Neuronal stem cell (in vitro differentiated cells): ENCODE results near the gene CLASRP. TPM values are rescaled to one million over a fixed set of nuclear protein-coding genes. Genes with fewer than 3 reads are reported as not detected.

ENCODE experiments used
- DNase-seq: peaks from one replicate; pipeline ENCODE4 v3.0.0-alpha.2; 2013; ENCODE audit warnings: low spot score
- H2AFZ ChIP-seq: one replicate; pipeline ENCODE4 v1.6.1; 2013; ENCODE audit warnings: mild to moderate bottlenecking, low read length, inconsistent platforms
- H2AK5ac ChIP-seq: 2 replicates; pipeline ENCODE4 v1.6.1; 2013; ENCODE audit warnings: low read depth, mild to moderate bottlenecking, inconsistent platforms, low read length, moderate library complexity, mixed read lengths
- H2BK120ac ChIP-seq: 2 replicates; pipeline ENCODE4 v1.6.1; 2013; ENCODE audit warnings: low read depth, mild to moderate bottlenecking, inconsistent platforms, low read length, moderate library complexity, mixed read lengths
- H2BK12ac ChIP-seq: one replicate; pipeline ENCODE4 v1.6.1; 2013; ENCODE audit warnings: low read length, inconsistent platforms
- H2BK15ac ChIP-seq: 2 replicates; pipeline ENCODE4 v1.6.1; 2013; ENCODE audit warnings: mild to moderate bottlenecking, low read length, inconsistent platforms, mixed read lengths
- H2BK5ac ChIP-seq: one replicate; pipeline ENCODE4 v1.6.1; 2013; ENCODE audit warnings: inconsistent platforms, mild to moderate bottlenecking, low read length, moderate library complexity
- H3K14ac ChIP-seq: one replicate; pipeline ENCODE4 v1.6.1; 2013; ENCODE audit warnings: low read length, inconsistent platforms
- H3K18ac ChIP-seq: 2 replicates; pipeline ENCODE4 v1.6.1; 2013; ENCODE audit warnings: low read length, inconsistent platforms
- H3K23ac ChIP-seq: 2 replicates; pipeline ENCODE4 v1.6.1; 2013; ENCODE audit warnings: low read depth, mild to moderate bottlenecking, mixed read lengths, low read length, inconsistent platforms; ENCODE audit not compliant: poor library complexity
- H3K27ac ChIP-seq: replicated peaks from 3 replicates; pipeline ENCODE4 v1.5.1; 2013; ENCODE audit warnings: low read length, inconsistent platforms
- H3K27me3 ChIP-seq, 3 experiments: 2 replicates each; pipeline ENCODE4 v1.6.1; 2013; ENCODE audit warnings: low read length in 3 of 3, mild to moderate bottlenecking in 2 of 3, inconsistent platforms in 1 of 3, low read depth in 1 of 3, mixed read lengths in 1 of 3, moderate library complexity in 1 of 3; ENCODE audit not compliant: control insufficient read depth in 3 of 3, insufficient read depth in 3 of 3
- H3K36me3 ChIP-seq, 2 donors: replicated peaks in 1 of 2; 2 replicates each; pipeline ENCODE4 v1.6.1; 2013; ENCODE audit warnings: low read length in 2 of 2; ENCODE audit not compliant: control insufficient read depth in 2 of 2, insufficient read depth in 2 of 2
- H3K4ac ChIP-seq: 2 replicates; pipeline ENCODE4 v1.6.1; 2013; ENCODE audit warnings: inconsistent platforms, mild to moderate bottlenecking, low read length, moderate library complexity
- H3K4me1 ChIP-seq, 2 donors: 1 replicate in 1 of 2; 2 replicates in 1 of 2; pipeline ENCODE4 v1.6.1; 2013; ENCODE audit warnings: low read length in 2 of 2, low read depth in 1 of 2; ENCODE audit not compliant: control insufficient read depth in 2 of 2, insufficient read depth in 1 of 2
- H3K4me2 ChIP-seq: one replicate; pipeline ENCODE4 v1.6.1; 2013; ENCODE audit warnings: mild to moderate bottlenecking, low read length, inconsistent platforms; ENCODE audit not compliant: insufficient read depth, poor library complexity, severe bottlenecking
- H3K4me3 ChIP-seq, 2 donors: 2 replicates each; pipeline ENCODE4 v1.5.1; 2013; ENCODE audit warnings: low read length in 2 of 2, mild to moderate bottlenecking in 2 of 2, inconsistent platforms in 1 of 2, moderate library complexity in 1 of 2
- H3K79me1 ChIP-seq: one replicate; pipeline ENCODE4 v1.6.1; 2013; ENCODE audit warnings: low read depth, mild to moderate bottlenecking, inconsistent platforms, low read length, moderate library complexity
- H3K9ac ChIP-seq: one replicate; pipeline ENCODE4 v1.6.1; 2013; ENCODE audit warnings: mild to moderate bottlenecking, low read depth, low read length, inconsistent platforms; ENCODE audit not compliant: poor library complexity
- H3K9me3 ChIP-seq, 2 donors: replicated peaks in 1 of 2; 2 replicates each; pipeline versions ENCODE3 to v1.6.1; 2013; ENCODE audit warnings: low read length in 2 of 2, mild to moderate bottlenecking in 2 of 2, inconsistent platforms in 1 of 2, low read depth in 1 of 2, mixed read lengths in 1 of 2, moderate library complexity in 1 of 2; ENCODE audit not compliant: control insufficient read depth in 2 of 2, insufficient read depth in 1 of 2
- H4K8ac ChIP-seq: one replicate; pipeline ENCODE4 v1.6.1; 2013; ENCODE audit warnings: low read depth, mild to moderate bottlenecking, inconsistent platforms, low read length, moderate library complexity
- H4K91ac ChIP-seq: one replicate; pipeline ENCODE4 v1.6.1; 2013; ENCODE audit warnings: low read length, low read depth, mild to moderate bottlenecking, inconsistent platforms; ENCODE audit not compliant: poor library complexity
- WGBS, 2 donors: extraction: QIAGEN DNeasy Blood & Tissue Kit; methylation state at CpG; one replicate each; pipeline ENCODE4 v1.1.7; 2013; ENCODE audit warnings: missing lambda C conversion rate in 2 of 2, mixed read lengths in 1 of 2; ENCODE audit not compliant: insufficient read length in 2 of 2, insufficient replicate concordance in 1 of 2; ENCODE audit errors: extremely low coverage in 2 of 2; 5-methylcytosine and 5-hydroxymethylcytosine counted together
- polyA plus RNA-seq, 2 experiments: library from polyadenylated mRNA; stranded (reverse); fragments of 200-250 nt; gene quantifications; one replicate each; pipeline ENCODE4 v1.2.3, GENCODE V29; 2013

CLASRP gene, protein sequence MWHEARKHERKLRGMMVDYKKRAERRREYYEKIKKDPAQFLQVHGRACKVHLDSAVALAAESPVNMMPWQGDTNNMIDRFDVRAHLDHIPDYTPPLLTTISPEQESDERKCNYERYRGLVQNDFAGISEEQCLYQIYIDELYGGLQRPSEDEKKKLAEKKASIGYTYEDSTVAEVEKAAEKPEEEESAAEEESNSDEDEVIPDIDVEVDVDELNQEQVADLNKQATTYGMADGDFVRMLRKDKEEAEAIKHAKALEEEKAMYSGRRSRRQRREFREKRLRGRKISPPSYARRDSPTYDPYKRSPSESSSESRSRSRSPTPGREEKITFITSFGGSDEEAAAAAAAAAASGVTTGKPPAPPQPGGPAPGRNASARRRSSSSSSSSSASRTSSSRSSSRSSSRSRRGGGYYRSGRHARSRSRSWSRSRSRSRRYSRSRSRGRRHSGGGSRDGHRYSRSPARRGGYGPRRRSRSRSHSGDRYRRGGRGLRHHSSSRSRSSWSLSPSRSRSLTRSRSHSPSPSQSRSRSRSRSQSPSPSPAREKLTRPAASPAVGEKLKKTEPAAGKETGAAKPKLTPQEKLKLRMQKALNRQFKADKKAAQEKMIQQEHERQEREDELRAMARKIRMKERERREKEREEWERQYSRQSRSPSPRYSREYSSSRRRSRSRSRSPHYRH
- 37.0 TPM for polyA plus RNA-seq (2013, experiment 1 of 2)
- polyA plus RNA-seq (2013, experiment 2 of 2), result 35.8 TPM

DNA sequence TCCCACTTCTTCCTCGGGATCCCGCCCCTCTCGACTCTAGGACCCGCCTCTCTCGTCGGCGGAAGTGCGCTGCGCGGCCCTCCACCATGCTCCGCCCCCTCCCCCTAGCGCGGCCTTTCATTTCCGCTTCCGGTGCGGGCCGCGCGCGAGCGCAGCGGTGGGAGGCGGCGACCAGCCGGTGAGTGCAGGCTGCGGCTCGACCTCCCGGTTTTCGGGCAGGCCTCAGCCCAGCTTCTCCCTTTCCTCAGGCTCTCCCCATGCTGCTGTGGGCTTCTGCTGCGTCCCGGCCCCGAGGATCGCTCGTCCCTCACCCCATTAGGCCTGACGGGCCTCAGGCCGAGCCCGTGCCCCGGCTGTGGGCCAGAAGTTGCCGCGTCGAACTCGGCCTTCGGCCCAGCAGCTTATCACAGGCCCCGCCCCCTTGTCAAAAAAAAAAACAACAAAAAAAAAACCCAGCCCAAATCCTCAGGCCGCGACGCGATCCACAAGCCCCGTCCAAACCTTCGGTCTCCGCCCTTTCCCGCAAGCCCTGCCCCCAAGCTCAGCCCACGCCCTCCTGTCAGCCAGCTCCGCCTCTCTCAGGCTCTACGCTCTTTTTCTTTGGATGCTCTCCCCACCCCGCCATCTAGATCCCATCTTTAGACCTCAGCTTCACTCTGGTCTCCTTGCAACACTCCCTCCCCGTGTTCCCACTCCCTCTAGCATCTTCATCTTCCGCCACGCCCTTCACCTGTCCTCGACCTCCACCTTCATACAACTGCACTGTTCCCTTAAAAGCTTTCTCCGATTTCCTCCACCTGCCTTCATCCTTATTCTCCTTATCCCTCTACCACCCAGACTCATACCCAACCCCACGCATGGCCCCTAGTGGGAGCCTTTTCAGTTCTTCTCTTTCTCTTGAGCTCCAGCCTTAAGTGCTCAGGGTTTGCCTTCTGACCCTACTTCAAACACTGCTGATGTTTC lies at the start of gene CLASRP:
Gene CLASRP, plus strand, starts transcription at position 115 of the 963 bp plus-strand sequence. CDS start 1,168 bp downstream, outside the sequence.
- Histone ChIP-seq H3K4ac (no peak within 1 kb of the TSS), H3K4me2 (peak within 1 kb of the TSS; percentile 75), H2BK120ac (no peak within 1 kb of the TSS), H3K27ac (peak within 1 kb of the TSS; percentile 85), H3K9ac (peak within 1 kb of the TSS; percentile 98), H3K36me3 (peaks cover 29 to 44% of the 10 kb centered on the region in 2 donors), H3K18ac (peak within 1 kb of the TSS; percentile 99), H3K14ac (no peak within 1 kb of the TSS), H2BK12ac (no peak within 1 kb of the TSS), H3K4me3 (peak within 1 kb of the TSS; percentile 90 to 91), H4K91ac (no peak within 1 kb of the TSS), H2AFZ (peak within 1 kb of the TSS; percentile 93), H2BK15ac (no peak within 1 kb of the TSS), H2AK5ac (peak within 1 kb of the TSS; percentile 68), H2BK5ac (peak within 1 kb of the TSS; percentile 83), H3K4me1 (peaks cover 8 to 11% of the 10 kb centered on the region in 2 donors), H4K8ac (peak within 1 kb of the TSS; percentile 92), H3K27me3 (no peaks in the 10 kb centered on the region), H3K23ac (peak within 1 kb of the TSS; percentile 98), H3K9me3 (peaks cover 0 to 1% of the 10 kb centered on the region in 2 donors), H3K79me1 (peaks cover 15% of the 10 kb centered on the region)
- no CpG with 5 or more reads among the region's 62 CpGs for WGBS, 2 donors
- peak; percentile 80 for DNase-seq

DNA sequence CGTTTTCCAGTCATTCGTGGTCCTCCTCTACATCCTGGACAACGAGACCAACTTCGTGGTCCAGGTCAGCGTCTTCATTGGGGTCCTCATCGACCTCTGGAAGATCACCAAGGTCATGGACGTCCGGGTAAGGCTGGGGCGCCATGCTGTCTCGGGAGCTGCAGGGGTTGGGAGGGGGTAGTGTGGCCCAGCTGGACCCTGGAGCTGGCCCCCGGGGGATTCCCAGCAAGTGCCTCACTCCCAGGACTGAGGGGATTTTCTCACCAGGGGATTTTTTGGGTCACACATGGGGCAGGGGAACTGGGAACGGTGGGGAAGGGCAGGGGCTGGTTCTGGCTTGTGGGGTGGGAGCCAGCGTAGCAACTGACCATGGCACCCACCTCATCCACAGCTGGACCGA lies 48.4 kb upstream of the CLASRP start:
- Histone ChIP-seq H3K4ac (no peak overlapping the region), H3K18ac (no peak overlapping the region), H2AFZ (no peak overlapping the region), H3K4me3 (no peak overlapping the region), H3K4me2 (no peak overlapping the region), H3K36me3 (peaks cover 23 to 80% of the 10 kb centered on the region in 2 donors), H3K9ac (no peak overlapping the region), H3K4me1 (no peaks in the 10 kb centered on the region), H2BK12ac (no peak overlapping the region), H2BK5ac (no peak overlapping the region), H3K14ac (no peak overlapping the region), H3K79me1 (peaks cover 2% of the 10 kb centered on the region), H2BK15ac (no peak overlapping the region), H3K27ac (no peak overlapping the region), H3K27me3 (no peaks in the 10 kb centered on the region), H4K91ac (no peak overlapping the region), H2BK120ac (no peak overlapping the region), H2AK5ac (no peak overlapping the region), H3K9me3 (no peaks in the 10 kb centered on the region), H4K8ac (no peak overlapping the region), H3K23ac (no peak overlapping the region)
- WGBS, 2 donors, result no CpG with 5 or more reads among the region's 14 CpGs
- DNase-seq, result no peak

DNA sequence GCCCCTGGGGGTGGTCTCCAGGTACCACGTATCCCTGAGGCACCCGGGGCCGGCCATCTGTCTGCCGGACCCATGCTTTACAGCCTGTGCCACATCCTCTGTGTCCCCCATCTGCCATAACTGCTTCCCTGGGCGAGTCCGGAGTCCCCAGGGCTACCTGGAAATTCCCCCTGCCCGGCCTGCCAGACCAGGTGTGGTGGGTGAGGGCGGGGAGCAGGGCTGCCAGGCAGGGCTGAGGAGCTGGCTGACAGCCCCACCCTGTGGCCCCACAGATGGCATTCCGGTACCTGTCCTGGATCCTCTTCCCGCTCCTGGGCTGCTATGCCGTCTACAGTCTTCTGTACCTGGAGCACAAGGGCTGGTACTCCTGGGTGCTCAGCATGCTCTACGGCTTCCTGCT lies 47.9 kb upstream of the CLASRP start:
- H4K8ac ChIP-seq, result no peak overlapping the region
- no peak overlapping the region for H2BK5ac ChIP-seq
- no peak overlapping the region for H3K4ac ChIP-seq
- peaks cover 2% of the 10 kb centered on the region for H3K79me1 ChIP-seq
- no peak overlapping the region for H3K4me3 ChIP-seq
- H3K4me1 ChIP-seq, result no peaks in the 10 kb centered on the region
- H3K27me3 ChIP-seq, result no peaks in the 10 kb centered on the region
- H3K36me3 ChIP-seq, result peaks cover 22 to 75% of the 10 kb centered on the region in 2 donors
- H3K9ac ChIP-seq, result no peak overlapping the region
- no peaks in the 10 kb centered on the region for H3K9me3 ChIP-seq
- H4K91ac ChIP-seq, result no peak overlapping the region
- H2AK5ac ChIP-seq, result no peak overlapping the region
- H3K23ac ChIP-seq, result no peak overlapping the region
- DNase-seq, result no peak
- no peak overlapping the region for H3K18ac ChIP-seq
- no peak overlapping the region for H3K27ac ChIP-seq
- no peak overlapping the region for H2BK15ac ChIP-seq
- H2BK12ac ChIP-seq, result no peak overlapping the region
- no peak overlapping the region for H3K14ac ChIP-seq
- no peak overlapping the region for H2BK120ac ChIP-seq
- no peak overlapping the region for H2AFZ ChIP-seq
- H3K4me2 ChIP-seq, result no peak overlapping the region
- no CpG with 5 or more reads among the region's 12 CpGs for WGBS, 2 donors
